ENCODE results near the gene DENND4B. TPM values are rescaled to one million over a fixed set of nuclear protein-coding genes. Genes with fewer than 3 reads are reported as not detected.

Gene DENND4B
- total and polyA plus RNA-seq, 9 of the 15 experiments (the other 6 are each of a cell fraction or from before 2014, with no cell fraction given), result 9.5 to 80.5 (median 23.1) TPM

- TF ChIP-seq, protein P1, sequence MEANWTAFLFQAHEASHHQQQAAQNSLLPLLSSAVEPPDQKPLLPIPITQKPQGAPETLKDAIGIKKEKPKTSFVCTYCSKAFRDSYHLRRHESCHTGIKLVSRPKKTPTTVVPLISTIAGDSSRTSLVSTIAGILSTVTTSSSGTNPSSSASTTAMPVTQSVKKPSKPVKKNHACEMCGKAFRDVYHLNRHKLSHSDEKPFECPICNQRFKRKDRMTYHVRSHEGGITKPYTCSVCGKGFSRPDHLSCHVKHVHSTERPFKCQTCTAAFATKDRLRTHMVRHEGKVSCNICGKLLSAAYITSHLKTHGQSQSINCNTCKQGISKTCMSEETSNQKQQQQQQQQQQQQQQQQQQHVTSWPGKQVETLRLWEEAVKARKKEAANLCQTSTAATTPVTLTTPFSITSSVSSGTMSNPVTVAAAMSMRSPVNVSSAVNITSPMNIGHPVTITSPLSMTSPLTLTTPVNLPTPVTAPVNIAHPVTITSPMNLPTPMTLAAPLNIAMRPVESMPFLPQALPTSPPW (CRISPR knock-in tag; IDR thresholded peaks at IDR 0.05), result peak; percentile 35; the same call in 1 of the 2 replicates
- TF ChIP-seq NRF1 (conservative IDR thresholded peaks at IDR 0.05 in 1 of 2, IDR thresholded peaks at IDR 0.05 in 1 of 2), result peak; percentile 47 to 54
- TF ChIP-seq SMARCE1 (IDR thresholded peaks at IDR 0.05), result no peak
- no peak for TF ChIP-seq NELFE (IDR thresholded peaks at IDR 0.05; ENCODE audit: insufficient read depth, insufficient read length)
- 0 out of 2 replicates have a peak, but pooled peaks have one; percentile 24 for TF ChIP-seq ZNF830 (CRISPR knock-in tag; IDR thresholded peaks at IDR 0.05)
- no peak for TF ChIP-seq KDM1A (IDR thresholded peaks at IDR 0.05)
- TF ChIP-seq GABPA (tag; conservative IDR thresholded peaks at IDR 0.05; ENCODE audit: low read depth), result 0 out of 2 replicates have a peak, but pooled peaks have one; percentile 22
- no peak for TF ChIP-seq ZNF133 (CRISPR knock-in tag; IDR thresholded peaks at IDR 0.05)
- TF ChIP-seq MTA3 (IDR thresholded peaks at IDR 0.05; ENCODE audit: borderline replicate concordance), result peak; percentile 38; the same call in 1 of the 2 replicates
- no peak for TF ChIP-seq MXI1 (IDR thresholded peaks at IDR 0.05; ENCODE audit: low read depth, low read length)
- TF ChIP-seq NR1H2 (CRISPR knock-in tag; IDR thresholded peaks at IDR 0.05), result no peak; the same call in 1 of the 2 replicates
- TF ChIP-seq EHMT2 (IDR thresholded peaks at IDR 0.05), result no peak
- TF ChIP-seq PHB2 (IDR thresholded peaks at IDR 0.05; ENCODE audit: low read depth), result no peak
- no peak for TF ChIP-seq CBX3 (IDR thresholded peaks at IDR 0.05; ENCODE audit: borderline replicate concordance in 1 of 2, low read length in 2 of 2)
- no peak for TF ChIP-seq HNRNPUL1 (IDR thresholded peaks at IDR 0.05; ENCODE audit: low read length)
- 0 out of 2 replicates have a peak, but pooled peaks have one; percentile 39 for TF ChIP-seq ZSCAN29 (IDR thresholded peaks at IDR 0.05)
- TF ChIP-seq, protein P2, sequence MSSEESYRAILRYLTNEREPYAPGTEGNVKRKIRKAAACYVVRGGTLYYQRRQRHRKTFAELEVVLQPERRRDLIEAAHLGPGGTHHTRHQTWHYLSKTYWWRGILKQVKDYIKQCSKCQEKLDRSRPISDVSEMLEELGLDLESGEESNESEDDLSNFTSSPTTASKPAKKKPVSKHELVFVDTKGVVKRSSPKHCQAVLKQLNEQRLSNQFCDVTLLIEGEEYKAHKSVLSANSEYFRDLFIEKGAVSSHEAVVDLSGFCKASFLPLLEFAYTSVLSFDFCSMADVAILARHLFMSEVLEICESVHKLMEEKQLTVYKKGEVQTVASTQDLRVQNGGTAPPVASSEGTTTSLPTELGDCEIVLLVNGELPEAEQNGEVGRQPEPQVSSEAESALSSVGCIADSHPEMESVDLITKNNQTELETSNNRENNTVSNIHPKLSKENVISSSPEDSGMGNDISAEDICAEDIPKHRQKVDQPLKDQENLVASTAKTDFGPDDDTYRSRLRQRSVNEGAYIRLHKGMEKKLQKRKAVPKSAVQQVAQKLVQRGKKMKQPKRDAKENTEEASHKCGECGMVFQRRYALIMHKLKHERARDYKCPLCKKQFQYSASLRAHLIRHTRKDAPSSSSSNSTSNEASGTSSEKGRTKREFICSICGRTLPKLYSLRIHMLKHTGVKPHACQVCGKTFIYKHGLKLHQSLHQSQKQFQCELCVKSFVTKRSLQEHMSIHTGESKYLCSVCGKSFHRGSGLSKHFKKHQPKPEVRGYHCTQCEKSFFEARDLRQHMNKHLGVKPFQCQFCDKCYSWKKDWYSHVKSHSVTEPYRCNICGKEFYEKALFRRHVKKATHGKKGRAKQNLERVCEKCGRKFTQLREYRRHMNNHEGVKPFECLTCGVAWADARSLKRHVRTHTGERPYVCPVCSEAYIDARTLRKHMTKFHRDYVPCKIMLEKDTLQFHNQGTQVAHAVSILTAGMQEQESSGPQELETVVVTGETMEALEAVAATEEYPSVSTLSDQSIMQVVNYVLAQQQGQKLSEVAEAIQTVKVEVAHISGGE (CRISPR knock-in tag; IDR thresholded peaks at IDR 0.05), result peak in 1 of 3 experiments; percentile 57; a peak in 2 of 6 replicates
- no peak for TF ChIP-seq MAFG (tag; conservative IDR thresholded peaks at IDR 0.05)
- peak; percentile 75; the same call in 1 of the 2 replicates for TF ChIP-seq POLR2H (tag; IDR thresholded peaks at IDR 0.05; ENCODE audit: low read depth)
- peak; percentile 52; the same call in 1 of the 2 replicates for TF ChIP-seq GTF2E2 (tag; IDR thresholded peaks at IDR 0.05)
- peak; percentile 80 for TF ChIP-seq CREB1 (IDR thresholded peaks at IDR 0.05)
- peak; percentile 64; the same call in 1 of the 2 replicates for TF ChIP-seq CREB1 (CRISPR knock-in tag; IDR thresholded peaks at IDR 0.05)
- TF ChIP-seq MBD2 (IDR thresholded peaks at IDR 0.05; ENCODE audit: borderline replicate concordance, low read depth), result peak; percentile 76
- TF ChIP-seq FUS (optimal IDR thresholded peaks at IDR 0.05; ENCODE audit: low read depth, low read length), result no peak
These were observed 31.0 kb upstream of the DENND4B start, which contains the start of gene JTB (continued) for GRCh38 chr1:153977250-153978240.

All from K562 (cell line).